Urothelium cell line (cell line): ENCODE results near the gene RALY.

Experiments used
- DNase-seq: peaks from one replicate; pipeline ENCODE4 v3.0.0; 2011; ENCODE audit warnings: low spot score, mixed read lengths
- FAIRE-seq: peaks from 2 replicates; lab custom pipeline; 2011; peaks lifted over from hg19 to GRCh38; lab: Jason Lieb, UNC

Gene RALY

GRCh38 chr20:34100576-34100975 lies 106.9 kb downstream of the RALY start:
- FAIRE-seq (no peak), DNase-seq (no peak)

GRCh38 chr20:34102342-34102741 lies 108.6 kb downstream of the RALY start:
- no peak for DNase-seq

DNA sequence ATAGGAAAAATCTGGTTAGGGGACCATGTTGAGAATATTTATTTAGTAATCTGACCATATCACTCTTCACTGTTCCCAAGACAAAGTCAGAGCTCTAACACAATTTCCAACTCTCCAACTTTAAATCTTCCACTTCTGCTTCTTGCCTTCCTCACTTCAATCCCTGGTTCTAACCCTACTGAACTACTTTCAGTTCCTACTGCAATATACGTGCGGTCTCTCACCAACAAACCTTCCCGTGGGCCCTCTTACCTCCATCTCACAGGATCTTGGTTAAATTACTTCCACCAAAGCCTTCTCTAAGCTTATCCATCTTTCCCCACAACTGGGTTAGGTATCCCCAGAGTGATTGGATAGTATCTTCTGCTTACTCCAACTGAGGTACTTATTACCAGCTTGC lies 110.3 kb downstream of the RALY start:
- DNase-seq (no peak), FAIRE-seq (no peak)

More at GRCh38 chr20:34102342-34102741, 108.6 kb downstream of the RALY start:
- FAIRE-seq = no peak

- no peak for FAIRE-seq
- DNase-seq = no peak
These were observed 112.4 kb downstream of the RALY start for GRCh38 chr20:34105978-34106675.

DNA sequence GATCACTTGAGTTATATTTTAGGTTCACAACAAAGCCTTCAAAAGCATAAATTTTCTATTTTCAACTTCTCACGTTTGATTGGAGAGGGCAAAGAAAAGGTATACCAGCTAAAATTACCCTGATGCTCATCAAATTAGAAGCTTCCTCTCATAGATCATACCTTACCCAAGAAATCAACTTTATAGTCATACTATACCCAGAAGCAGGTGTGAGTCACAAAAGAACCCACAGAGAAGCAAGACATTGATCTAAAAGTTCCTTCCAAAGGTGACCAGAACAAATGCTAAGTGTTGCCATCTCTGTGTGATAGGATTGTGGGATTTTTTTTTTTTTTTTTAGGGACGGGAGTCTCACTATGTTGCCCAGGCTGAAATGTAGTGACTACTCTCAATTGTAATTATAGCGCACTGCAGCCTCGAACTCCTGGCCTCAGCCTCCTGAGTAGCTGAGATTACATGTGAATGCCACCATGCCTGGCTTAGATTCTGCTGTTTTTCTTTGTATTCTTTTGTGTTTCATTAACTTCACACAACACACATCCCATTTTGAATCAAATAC lies 115.0 kb downstream of the RALY start:
- DNase-seq (no peak), FAIRE-seq (no peak)

GRCh38 chr20:34109442-34109841 lies 115.7 kb downstream of the RALY start:
- DNase-seq (no peak), FAIRE-seq (no peak)

DNA sequence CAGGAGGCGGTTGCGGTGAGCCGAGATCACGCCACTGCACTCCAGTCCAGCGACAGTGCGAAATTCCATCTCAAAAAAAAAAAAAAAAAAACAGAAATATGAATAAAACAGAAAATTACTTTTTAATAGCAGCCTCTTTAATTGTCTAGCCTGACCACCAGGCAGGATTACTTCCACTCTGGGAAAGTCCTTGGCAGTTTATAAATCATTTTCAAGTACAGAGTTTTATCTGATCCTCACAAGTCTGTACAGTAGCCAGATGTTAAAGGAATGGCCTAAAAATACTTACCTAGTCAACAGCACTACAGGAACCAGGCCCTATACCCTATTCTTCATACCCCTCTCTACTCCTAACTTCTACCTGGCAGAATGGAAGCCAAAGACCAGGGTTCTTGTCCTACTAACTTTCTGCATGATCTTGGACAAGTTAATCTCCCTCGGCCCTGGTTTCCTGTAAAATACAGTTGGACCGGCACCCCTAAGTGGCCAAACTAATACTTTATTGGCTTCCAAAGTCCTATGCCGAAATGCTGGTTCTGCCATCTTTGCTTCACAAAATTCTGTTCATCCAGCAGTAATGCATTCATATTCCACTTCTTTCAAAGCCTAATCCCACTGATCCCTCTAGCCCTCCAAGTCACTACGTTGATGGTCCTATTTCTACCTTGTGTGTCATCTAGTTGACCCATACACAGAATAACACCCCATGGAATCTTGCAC lies 116.5 kb downstream of the RALY start:
- DNase-seq = no peak
- no peak for FAIRE-seq

GRCh38 chr20:34110745-34111641 lies 117.3 kb downstream of the RALY start:
- DNase-seq (no peak), FAIRE-seq (no peak)

DNA sequence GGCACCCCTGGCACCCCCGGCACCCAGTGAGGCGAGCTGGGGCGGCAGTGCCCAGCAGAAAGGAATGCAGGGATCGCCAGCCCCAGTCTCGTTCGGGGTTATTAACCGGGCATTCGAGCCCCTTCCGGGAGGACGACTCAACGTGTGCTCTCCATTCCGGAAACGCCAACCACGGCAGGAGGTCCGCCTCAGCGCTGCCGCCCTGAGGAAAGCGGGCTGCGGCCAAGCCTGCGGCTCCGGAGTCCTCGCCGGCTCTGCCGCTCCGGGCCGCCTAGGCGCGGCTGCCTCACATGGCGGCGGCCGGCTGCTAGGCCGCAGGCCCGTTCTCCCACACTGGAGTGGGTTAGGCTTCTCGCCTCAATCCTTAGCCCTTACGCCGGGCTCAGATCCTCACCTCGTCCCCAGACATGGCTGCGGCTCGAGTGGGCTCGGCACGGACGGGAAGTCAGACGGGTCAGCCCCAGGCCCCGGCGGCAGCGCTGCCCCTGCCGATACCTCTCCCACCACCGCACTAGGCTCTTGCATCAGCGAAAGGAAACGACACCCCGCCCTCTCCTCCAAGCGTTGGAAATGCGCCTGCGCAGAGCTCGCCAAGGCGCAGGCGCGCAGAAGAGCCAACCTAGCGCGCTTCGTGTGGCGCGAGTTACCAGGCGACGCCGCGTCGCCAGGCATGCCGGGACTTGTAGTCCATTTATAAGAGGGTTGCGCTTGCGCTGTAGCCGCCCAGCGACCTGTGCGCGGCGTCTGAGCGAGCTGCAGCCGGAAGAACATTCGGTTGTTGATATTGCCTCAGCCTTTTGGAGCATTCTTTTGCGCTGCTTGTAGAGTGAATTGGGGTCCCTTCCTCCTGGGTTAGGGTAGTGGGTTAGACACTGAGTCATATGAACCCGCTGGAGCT lies 118.2 kb downstream of the RALY start, which contains the start of gene EIF2S2:
EIF2S2 (minus strand) TSS at position 542 of the 898 bp plus-strand sequence; CDS start at position 409, 133 bp downstream.
- FAIRE-seq (peak; percentile 85), DNase-seq (peak; percentile 99)

DNA sequence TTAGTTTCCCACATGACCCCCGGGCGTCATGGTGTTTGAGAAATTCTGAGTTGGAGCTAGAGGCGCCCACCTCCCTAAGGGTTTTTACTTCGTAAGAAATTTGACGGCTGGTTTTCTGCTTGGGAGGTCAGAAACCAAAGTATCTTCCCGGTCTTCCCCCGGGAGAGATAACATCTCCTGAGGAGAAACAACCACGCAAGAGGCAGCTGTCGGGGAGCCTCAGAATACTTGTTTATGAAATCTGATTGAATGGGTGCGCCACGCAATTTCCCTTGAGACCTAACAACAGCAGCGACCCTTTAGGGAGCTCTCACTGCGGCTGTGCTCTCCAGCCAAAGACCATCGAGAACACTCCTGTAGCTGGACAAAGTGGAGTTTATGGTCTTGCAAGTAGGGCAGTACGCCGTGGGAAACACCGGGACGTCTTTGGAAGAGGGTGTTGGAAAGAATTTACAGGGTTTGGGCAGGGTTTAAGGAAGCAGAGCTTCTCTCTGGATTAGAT lies 118.9 kb downstream of the RALY start:
- FAIRE-seq (no peak), DNase-seq (peak; percentile 29)

DNA sequence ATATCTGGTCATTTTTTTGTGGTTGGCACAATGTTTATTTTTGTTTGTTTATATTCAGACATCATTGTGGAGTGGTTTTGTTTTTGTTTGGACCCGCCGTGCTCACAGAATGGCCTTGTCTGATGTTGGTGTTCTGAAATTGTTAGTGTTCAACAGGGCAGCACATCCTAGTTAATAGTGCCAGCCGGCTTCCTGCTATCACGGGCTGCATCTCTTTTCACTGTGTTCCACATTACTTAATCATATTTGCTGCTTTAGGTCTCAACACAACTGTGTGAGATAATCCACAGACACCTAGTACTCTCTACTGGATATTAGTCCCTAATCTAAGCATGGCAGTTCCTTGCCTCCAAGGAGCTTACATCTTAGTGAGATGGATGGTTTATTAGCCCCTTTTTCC lies 121.1 kb downstream of the RALY start:
- DNase-seq (no peak), FAIRE-seq (no peak)

- FAIRE-seq = no peak
These were observed 121.5 kb downstream of the RALY start for GRCh38 chr20:34115232-34115631.

DNA sequence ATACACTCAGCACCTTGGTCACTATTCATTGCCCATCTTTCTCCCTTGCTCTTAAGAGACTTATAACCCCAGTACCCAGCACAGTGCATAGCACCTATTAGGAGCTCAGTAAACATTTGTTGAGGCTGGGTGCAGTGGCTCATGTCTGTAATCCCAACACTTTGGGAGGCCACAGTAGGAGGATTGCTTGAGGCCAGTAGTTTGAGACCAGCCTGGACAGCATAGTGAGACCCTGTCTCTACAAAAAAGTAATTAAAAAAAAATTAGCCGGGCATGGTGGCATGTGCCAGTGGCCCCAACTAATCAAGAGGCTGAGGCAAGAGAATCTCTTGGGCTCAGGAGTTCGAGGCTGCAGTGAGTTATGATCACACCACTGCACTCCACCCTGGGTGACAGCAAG lies 126.5 kb downstream of the RALY start:
- FAIRE-seq = no peak
- DNase-seq = no peak

More at GRCh38 chr20:34115232-34115631, 121.5 kb downstream of the RALY start:
- DNase-seq = no peak

- FAIRE-seq (no peak), DNase-seq (no peak)
These were observed 128.7 kb downstream of the RALY start for GRCh38 chr20:34122274-34122980.

GRCh38 chr20:34123309-34123708 lies 129.6 kb downstream of the RALY start:
- FAIRE-seq = no peak
- DNase-seq = no peak

GRCh38 chr20:34124469-34125249 lies 130.9 kb downstream of the RALY start:
- FAIRE-seq = no peak
- DNase-seq = no peak

DNA sequence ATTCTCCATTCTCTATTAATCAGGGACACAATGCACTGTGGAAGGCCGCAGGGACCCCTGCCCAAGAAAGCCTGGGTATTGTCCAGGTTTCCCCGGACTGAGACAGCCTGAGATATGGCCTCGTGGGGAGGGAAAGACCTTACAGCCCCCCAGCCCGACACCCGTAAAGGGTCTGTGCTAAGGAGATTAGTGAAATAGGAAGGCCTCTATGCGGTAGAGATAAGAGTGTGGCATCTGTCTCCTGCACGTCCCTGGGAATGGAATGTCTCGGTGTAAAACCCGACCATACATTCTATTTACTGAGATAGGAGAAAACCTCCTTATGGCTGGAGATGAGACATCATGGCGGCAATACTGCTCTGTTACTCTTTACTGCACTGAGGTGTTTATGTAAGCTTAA lies 134.1 kb downstream of the RALY start:
- no peak for DNase-seq

DNA sequence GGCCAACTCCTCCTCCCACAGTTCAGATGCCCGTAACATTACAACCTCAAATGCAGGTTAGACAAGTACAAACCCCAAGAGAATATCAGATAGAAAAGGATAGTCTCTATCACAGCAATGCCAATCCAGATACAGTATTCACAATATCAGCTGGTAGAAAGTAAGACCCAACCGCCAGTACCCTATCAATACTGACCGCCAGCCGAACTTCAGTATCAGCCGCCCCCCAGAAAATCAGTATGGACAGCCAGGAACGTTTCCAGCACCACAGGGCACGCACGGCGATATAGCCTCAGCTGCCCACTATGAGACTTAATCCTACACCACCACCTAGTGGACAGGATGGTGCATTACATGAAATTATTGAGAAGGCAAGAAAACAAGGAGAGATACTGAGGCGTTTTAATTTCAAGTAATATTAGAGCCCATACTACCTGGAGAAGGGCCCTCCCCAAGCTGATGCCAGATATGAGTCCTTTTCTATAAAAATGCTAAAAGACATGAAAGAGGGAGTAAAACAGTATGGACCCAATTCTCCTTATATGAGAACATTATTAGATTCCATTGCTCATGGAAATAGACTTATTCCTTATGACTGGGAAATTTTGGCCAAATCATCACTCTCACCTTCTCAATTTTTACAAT lies 135.9 kb downstream of the RALY start:
- DNase-seq = peak; percentile 78
- FAIRE-seq = no peak

More for the DNA sequence above, 134.1 kb downstream of the RALY start:
- no peak for FAIRE-seq
